Activated CD8-positive, alpha-beta memory T cell treated with anti-CD3 and anti-CD28 coated beads, Interleukin-2, amount 50 U/mL, for 48 hours (primary cell): ENCODE results near the gene MIPOL1.
"Not testable (repeated sequence)": the region's sequence is repeated elsewhere in the genome, so short reads cannot be mapped to it uniquely, and the experiment has no call there.

ENCODE experiments used
- DNase-seq: peaks from one replicate; pipeline ENCODE4 v3.0.0-alpha.2; 2020

MIPOL1 gene

DNA sequence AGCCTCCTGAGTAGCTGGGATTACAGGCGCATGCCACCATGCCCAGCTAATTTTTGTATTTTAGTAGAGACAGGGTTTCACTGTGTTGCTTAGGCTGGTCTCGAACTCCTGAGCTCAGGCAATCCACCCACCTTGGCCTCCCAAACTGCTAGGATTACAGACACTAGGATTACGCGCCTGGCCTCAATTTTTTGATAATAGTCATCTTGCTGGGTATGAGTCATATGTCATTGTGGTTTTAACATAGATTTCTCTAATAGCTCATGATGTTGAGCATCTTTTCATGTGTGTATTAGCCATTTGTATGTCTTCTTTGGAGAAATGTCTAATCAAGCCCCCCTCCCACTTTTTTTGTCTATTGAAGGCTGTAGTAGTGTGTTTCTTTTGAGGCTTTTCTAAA lies 38.3 kb downstream of the MIPOL1 start:
- not testable (repeated sequence) for DNase-seq

DNA sequence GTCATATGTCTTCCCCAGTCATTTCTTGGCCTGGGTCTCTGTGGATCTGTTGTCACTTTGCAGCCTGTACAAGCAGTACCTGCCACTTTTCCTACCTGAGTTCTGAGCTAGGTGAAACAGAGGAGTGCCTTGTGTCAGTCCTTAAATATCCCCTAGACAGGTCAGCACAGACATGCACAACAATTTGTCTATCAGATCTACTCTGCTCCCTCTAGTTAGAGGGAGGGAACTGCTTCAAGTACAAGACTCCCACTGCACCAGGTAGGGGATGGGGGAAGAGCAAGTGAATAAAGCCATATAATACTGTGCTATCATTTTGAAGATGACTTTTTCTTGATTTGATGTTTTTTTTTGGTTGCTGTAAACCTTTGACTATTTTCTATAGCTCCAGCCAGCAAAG lies 39.4 kb downstream of the MIPOL1 start:
- no peak for DNase-seq

DNA sequence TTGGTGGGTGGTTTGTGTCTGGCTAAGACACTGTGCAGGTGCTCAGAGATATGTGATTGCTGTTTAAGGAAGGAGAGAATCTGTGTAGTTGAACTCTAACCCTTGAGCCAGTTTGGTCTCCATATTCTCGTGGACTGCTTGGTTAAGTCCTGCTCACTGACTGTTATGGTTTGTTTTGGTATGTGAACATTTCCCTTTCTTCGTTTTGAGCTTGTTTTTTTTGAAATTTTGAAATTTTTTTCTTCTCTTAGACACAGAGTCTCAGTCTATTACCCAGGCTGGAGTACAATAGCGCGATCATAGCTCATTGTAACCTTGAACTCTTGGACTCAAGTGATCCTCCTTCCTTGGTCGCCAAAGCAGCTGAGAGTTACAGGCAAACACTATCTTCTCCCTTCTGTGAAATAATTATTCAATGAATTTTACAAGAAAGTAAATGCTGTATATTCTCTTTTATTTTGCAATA lies 40.0 kb downstream of the MIPOL1 start:
- no peak for DNase-seq

DNA sequence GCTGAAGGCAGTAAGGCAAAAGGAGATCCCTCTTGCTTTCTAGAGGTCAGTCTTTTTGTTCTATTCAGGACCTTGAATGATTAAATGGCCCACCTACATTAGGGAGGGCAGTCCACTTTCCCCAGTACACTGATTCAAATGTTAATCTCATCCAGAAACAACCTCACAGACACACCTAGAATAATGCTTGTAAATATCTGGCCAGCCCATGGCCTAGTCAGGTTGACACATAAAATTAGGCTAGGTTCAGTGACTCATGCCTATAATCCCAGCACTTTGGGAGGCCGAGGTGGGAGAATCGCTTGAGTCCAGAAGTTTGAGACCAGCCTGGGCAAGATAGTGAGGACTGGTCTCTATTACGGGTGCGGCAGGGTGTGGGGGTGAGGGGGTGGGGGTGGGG lies 43.5 kb downstream of the MIPOL1 start:
- DNase-seq = no peak

DNA sequence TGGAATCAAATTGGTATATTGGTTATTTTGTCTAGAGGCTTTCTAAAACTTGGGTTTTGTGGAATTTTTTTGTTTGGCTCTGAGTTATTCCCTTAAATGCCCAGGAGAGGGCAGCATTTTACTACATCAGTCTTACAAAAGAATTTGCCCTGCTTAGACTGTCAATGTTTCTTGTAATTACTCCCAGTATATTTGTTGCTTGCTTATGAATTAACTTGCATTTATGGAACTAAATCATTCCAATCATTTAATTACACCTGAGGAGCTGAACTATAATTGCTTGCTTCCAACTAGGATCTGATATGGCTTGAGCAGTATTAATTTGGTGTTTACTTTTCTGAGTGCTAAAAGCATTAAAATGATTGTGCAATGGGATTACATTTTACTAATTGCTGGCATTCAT lies 48.7 kb downstream of the MIPOL1 start:
- DNase-seq = no peak

DNA sequence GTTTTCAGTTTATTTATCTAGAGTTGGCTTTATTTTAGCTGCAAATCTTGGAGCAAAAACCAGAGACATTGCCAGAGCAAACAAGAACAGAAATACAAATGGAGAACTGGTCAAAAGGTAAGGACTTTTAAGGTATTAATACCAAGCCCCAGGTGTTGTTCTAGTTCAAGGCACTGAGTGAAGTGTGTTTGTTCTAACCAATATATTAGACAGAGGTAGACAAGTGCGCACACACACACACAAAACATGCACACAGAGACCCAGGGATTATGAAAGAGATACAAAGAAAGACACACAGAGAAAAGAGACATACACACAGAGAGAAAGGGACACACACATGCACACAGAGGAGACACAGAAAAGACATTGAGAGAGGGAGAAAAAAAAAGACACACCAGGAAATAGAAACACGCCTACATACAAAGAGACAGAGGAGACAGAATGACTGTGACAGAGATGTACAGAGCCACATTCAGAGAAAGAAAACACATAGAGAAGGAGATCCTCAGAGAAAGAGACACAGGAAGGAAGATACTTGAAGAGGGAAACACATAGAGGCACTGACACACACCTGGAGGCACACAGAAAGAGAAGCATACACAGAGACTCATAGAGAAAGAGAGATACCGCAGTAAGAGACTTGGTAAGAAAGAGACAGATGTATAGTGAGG lies 50.2 kb downstream of the MIPOL1 start:
- DNase-seq = no peak

DNA sequence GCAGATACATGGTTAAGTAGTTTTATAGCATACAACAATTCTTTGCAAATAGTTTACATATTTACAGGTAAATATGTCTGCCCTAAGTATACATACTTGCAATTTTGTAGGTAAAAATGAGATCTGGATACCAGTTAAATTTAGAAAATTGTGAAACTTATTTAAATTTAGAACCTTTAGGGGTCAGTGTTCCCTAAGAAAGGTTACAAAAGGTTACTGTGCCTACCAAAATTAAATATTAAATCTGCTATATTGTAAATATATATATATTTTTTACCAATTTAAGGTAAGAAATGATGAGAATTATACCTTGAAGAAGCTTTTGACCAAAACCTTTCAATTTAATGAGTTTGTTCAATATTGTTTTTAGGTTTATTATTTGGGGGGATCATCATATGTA lies 54.0 kb downstream of the MIPOL1 start:
- DNase-seq = no peak

DNA sequence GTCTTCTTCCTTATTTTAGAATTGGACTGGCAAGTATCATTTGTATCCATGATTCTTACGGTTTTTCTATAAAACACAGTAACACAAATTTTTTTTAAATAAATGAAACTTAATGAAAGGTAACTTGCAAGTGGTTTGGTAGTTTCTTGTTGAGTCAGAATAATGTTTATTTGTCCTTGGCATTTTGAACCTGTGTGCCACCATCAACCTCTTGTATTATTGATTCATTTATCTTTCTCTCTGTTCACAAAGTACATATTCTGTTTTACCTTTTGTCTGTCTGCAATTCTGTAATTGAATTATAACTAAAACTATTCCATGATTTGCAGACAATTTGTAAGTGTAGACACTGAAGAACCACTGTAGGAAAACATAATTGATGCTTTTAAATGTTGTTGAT lies 54.7 kb downstream of the MIPOL1 start:
- DNase-seq = no peak

DNA sequence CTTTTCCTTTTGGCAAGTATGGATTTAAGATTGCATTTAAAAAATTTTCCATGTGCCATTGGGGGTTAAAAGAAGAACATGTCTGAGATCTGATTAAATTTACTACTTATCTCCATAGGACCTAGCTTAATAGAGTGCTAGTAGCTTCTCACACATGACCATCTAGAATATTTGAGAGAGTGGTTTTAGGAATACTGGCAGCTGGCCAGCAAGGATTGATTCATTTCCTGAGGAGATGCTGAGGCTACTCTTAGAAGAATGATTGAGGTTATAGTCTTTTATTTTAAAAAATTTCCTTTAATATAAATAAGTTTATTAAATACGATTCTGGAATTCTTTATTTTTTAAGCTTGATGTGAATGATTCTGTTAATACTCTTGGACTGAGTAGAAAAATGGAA lies 56.2 kb downstream of the MIPOL1 start:
- DNase-seq = no peak

DNA sequence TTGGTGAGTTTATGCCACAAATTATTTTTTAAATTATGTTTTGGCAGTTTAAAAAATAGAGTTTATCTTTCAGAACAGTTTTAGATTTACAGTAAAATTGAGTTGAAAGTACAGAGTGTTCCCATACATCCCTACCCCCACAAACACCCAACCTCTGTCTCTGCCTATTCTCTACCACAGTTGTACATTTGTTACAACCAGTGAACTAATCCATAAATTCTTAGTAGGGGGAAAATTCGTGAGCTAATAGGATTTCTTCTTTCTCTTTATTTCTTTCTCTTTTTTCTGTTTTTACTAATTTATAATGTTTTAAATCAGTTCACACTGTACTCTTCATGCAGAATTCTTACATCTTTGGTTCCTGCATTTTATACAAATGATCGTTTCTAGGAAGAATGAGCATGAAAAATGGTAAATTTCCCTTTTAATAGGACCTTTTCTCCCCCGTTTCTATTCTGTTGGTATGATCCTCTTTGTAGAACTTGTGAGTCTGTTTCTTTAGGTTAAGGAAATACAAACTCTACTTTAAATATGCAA lies 56.7 kb downstream of the MIPOL1 start:
- DNase-seq = no peak

DNA sequence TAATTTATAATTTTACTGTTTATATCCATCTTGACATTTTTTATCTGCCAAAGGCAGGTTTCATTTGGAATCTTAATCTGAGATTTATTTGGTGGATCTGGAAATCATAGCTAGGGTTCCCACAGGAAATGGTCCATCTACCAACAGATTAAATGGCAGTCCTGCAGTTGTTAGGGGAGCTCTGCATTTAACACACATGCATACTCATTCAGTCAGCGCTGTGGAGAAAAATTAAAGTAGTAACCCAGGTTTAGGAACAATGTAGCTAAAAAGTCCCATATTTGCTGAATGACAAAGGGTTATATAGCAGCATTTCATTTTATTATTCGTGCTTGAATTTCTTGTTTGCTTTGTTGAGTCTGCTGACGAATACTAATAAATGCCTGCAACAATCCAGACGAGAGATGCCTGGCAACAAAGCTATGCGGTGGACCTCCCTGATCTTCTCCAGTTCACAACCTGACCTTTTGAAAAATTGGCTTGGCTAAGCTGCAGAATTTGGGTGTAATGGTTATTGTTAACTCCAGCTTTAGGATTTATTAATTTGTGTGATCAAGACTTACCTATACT lies 59.8 kb downstream of the MIPOL1 start:
- DNase-seq = no peak

DNA sequence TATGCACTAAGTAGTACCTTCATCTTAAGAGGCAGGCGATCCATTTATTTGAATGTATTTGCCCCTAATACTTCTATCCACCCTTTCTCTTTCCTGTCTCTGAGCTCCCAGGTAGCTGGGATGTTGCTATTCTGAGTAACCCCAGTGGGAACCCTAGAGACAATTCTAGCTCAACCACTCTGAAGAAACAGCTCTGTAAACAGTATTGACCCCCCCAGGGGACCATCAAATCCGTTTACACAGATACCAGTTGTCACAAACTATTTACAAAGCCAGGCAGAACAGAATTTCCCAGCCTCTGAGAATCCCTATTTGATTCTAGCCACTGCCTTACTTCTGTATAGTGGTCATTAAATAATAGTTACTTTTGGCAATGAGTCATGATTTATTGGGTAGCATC lies 64.9 kb downstream of the MIPOL1 start:
- DNase-seq = no peak

DNA sequence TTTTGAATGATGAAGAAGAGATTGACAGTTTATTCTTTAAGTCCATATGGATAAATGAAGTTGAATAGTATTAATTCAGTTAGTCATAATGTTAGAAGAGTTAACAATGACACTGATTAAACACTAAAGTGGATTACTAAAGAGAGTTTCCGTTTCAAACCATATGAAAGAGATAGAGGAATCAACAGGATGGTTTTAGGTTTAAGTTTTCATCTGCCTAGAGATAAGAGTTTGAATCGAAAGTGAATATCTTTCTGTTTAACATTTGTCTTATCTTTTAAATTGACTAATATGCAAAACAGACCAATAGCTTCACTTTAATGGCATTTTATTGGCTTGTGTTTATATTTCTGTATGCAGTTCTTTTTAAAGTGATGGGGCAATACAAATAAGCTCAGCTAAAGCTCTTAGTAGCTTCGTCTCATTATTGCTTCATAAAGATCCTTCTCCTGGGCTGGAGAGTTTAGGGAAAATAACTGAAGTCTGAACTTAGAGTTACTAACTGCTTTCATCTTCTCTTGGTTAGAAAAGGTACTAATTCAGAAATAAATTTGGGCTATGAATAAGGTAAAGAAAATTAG lies 66.0 kb downstream of the MIPOL1 start:
- DNase-seq = no peak

DNA sequence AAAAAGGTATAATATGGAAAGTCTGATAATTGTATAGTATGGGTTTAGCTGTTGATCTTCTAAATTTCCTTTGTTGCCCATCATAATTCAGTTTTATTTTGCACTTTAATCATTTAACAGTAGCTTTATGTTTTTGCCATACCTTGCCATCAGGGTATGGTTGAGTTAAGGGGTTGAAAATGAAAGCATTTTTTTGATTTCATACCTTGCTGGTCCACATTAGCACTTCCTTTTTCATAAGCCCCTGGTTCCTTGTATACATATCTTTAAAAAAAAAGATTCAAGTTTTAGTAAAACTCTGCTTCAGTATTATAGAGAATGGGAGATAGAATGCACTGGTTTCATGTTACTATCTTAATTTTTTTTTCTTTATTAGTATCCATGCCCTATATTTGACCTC lies 71.1 kb downstream of the MIPOL1 start:
- no peak for DNase-seq

DNA sequence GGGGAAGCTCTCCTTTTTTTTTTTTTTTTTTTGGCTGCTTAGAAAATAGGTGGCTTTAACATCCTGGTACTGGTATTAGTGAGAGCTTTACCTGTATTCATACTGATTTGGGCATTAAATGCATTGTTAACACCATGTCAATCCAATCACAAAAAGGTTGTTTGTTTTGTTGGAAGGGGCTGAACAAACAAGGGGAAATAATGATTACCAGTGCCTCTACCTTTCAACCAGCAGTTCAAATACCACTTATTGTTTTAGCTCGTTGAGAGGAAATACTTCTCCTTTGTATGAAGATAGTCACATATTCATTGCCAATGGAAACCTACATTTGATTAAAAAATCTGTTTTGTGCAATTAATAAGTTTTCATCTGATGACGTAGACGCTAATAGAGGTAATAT lies 72.9 kb downstream of the MIPOL1 start:
- no peak for DNase-seq

DNA sequence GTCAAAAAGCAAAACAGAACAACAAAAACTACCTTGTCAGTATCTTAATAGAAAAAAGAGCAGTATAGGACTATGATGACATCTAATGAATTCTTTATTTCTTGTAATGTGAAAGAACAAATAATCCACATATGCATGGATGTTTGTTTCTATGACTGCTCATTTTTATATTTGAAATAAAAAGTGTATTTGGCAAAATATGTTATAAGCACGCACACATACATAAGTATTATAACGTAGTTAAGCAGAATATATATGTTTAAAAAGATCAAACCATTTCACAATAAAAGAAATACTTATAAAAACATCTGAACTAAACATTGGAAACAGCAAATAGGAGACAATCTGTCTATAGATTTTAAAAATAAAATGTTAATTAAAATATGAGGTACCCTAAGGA lies 74.8 kb downstream of the MIPOL1 start:
- no peak for DNase-seq

DNA sequence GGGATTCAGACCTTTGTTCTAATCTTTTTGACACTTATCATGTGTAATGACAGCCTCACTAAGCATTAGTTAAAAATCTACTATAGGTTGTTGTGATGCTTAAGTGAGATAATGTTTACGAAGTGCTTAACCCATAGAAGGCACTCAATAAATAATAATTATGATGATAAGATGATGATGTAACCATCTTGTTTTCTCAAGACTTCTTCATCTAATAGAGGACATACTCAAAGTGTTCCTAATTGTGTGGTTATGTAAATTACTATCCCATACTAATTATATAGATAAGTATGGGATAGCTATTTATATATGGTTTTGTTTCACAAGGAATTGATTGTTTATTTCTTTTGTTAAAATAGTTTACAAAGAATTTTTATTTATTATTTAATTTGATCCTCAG lies 76.9 kb downstream of the MIPOL1 start:
- no peak for DNase-seq

DNA sequence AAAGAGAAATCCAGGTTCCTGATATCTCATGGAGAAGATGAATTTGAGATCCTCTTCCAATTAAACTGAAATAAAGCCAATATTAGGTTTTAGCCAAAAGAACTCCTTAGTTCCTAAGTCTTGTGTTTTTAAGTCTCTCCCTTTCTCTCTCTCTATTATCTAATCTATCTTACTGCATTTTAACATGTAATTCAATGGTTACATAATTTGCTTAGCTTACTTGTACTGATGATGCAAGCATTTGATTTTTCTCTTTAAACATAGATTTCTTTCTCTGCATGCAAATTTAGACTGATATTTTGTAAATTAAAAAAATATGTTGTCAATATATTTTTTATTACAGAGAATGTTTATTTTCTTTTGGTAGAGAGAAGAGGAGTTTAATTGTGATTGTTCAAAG lies 78.2 kb downstream of the MIPOL1 start:
- no peak for DNase-seq

DNA sequence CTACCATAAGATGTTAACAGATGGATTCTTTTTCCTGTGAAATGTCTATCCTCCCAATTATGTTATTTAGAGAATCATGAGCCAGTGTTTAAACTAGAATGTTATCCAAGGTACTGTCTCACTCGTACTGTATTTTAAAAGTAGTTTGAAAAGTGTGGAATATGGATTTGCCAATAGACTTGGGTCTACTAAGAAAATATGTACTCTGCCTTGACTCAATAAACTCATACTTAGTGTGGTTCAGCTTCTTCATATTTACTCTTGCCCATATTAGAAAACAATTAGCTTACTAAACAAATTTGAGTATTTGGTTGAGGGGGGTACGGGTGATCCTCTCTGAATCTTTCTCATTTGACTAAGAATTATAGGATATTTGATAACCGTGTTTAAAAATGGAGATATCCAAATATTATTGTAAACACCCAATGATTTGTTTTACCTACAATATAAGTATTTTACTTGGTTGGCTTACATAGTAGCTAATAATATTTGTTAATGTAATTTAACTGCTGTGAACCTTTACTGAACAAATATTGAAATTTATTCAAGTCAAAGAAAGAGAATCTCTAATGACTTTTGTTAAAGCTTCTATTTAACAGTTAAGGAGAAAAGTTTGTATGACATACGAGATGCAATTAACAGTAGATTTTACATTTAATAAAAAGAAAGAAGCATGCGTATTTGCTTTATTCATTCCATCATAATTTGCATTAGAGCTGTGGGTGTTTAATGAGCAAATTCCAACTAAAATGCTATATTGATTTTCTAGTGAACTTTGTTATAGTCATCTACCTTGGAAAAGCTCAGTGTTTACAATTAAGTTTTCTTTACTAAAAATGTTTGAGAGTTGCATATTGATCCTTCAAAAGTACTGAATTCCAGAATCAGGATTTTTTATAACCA lies 81.2 kb downstream of the MIPOL1 start:
- no peak for DNase-seq

DNA sequence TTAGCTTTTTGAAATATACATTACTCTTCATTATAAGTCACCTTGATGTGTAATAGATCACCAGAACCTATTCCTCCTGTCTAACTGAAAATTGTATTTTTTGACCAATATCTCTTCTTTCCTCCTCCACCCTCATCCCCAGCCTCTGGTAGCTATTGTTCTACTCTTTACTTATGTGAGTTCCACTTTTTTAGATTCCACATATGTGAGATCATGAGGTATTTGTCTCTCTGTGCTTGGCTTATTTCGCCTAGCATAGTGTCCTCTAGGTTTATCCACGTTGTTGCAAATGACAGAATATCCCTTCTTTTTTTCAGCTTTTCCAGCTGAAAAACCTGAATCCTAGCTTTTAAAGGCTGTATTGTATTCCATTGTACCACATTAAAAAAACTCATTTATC lies 82.1 kb downstream of the MIPOL1 start:
- DNase-seq = no peak

DNA sequence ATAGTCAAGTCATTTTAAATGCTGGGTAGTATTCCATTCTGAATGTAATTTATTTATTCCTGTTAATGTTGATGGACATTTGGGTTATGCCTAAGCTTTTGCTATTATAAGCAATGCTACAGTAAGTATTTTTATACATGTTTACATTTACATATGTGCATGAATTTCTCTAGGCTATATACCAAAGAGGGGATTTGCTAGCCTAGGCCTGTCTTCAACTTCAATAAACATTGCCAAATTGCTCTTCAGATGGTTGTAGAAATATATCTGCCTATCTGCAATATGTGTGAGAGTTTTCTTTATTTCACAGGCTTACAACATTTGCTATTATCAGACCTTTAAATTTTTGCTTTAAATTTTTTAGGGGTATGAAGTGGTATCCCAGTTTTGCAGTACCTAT lies 87.0 kb downstream of the MIPOL1 start:
- DNase-seq = no peak

DNA sequence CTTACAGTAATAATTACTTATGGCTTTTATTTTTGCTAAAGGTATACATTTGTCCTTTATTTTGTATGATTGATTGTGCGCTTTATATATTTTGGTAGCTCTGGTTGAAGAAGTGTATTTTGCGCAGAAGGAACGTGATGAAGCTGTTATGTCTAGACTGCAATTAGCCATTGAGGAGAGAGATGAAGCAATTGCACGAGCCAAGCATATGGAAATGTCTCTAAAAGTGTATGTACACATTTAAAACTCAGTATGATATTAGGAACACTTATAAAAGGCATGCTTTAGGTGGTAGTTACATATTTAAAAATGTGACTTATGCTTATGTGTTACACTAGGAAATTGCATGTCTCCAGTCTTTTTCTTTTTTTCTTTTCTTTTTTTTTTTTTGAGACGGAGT lies 87.5 kb downstream of the MIPOL1 start:
- DNase-seq = no peak

DNA sequence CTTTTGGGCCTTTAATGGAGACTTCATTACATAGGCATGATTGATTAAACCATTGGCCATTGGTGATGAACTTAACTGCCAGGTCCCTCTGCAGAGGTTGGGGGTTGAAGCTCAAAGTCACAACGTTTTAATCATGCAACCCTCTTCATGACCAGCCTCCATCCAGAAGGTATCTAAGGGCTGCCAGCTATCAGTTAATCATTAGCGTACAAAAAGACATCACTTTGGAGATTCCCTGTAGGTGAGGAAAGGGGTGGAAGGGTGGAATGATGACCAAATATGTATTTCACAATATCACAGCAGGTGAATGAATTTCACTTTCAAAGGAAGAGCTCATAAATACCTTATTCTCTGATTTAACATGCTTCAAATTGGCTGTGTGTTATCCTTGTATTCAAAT lies 92.0 kb downstream of the MIPOL1 start:
- DNase-seq = no peak

DNA sequence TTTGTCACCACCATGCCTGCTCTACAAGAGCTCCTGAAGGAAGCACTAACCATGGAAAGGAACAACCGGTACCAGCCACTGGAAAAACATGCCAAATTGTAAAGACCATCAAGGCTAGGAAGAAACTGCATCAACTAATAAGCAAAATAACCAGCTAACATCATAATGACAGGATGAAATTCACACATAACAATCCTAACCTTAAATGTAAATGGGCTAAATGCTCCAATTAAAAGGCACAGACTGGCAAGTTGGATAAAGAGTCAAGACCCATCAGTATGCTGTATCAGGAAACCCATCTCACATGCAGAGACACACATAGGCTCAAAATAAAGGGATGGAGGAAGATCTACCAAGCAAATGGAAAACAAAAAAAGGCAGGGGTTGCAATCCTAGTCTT lies 97.5 kb downstream of the MIPOL1 start:
- DNase-seq = not testable (repeated sequence)
